ENCODE results near the gene EPS8. TPM values are rescaled to one million over a fixed set of nuclear protein-coding genes. Genes with fewer than 3 reads are reported as not detected.

The EPS8 gene
- total and polyA plus RNA-seq, 7 donors = 47.7 to 132 (median 108) TPM

GRCh38 chr12:15670756-15671155 is 118.4 kb downstream of the EPS8 start:
- Histone ChIP-seq H3K9me3 (no peaks in the 10 kb centered on the region), H3K36me3 (peaks cover 0 to 5% (median 0%) of the 10 kb centered on the region in 4 donors), H3K4me3 (no peak overlapping the region), H3K27me3 (no peaks in the 10 kb centered on the region), H3K4me1 (peaks cover 0 to 36% (median 22%) of the 10 kb centered on the region in 4 donors), H3K27ac (no peak overlapping the region)
- intact Hi-C loops (cut with DNase I) = no loop called here
- 88 to 93% methylated on average over 3 of the region's 3 CpGs for WGBS, 2 donors
- TF ChIP-seq POLR2A (IDR thresholded peaks at IDR 0.05) (no peak), CTCF (IDR thresholded peaks at IDR 0.05) (no peak), POLR2AphosphoS5 (IDR thresholded peaks at IDR 0.05) (no peak), EP300 (IDR thresholded peaks at IDR 0.05) (no peak)
- no peak for DNase-seq

GRCh38 chr12:15669256-15669948 is 119.8 kb downstream of the EPS8 start:
- Histone ChIP-seq H3K4me3 (no peak overlapping the region), H3K4me1 (peaks cover 0 to 36% (median 22%) of the 10 kb centered on the region in 4 donors), H3K9me3 (no peaks in the 10 kb centered on the region), H3K27ac (peak overlapping the region; percentile 3 to 56 (median 36)), H3K27me3 (no peaks in the 10 kb centered on the region), H3K36me3 (peaks cover 0 to 18% (median 0%) of the 10 kb centered on the region in 4 donors)
- no peak for DNase-seq
- TF ChIP-seq POLR2A (IDR thresholded peaks at IDR 0.05) (no peak), CTCF (IDR thresholded peaks at IDR 0.05) (no peak), EP300 (IDR thresholded peaks at IDR 0.05) (no peak), POLR2AphosphoS5 (IDR thresholded peaks at IDR 0.05) (no peak)
- intact Hi-C loops (cut with DNase I) = no loop called here
- 84 to 85% methylated on average over 3 of the region's 3 CpGs for WGBS, 2 donors

- Histone ChIP-seq H3K27me3 (no peaks in the 10 kb centered on the region), H3K9me3 (no peaks in the 10 kb centered on the region), H3K4me1 (peaks cover 0 to 12% (median 7%) of the 10 kb centered on the region in 4 donors), H3K27ac (no peak overlapping the region), H3K36me3 (peaks cover 0 to 39% (median 6%) of the 10 kb centered on the region in 4 donors), H3K4me3 (no peak overlapping the region)
- no peak for TF ChIP-seq POLR2AphosphoS5 (IDR thresholded peaks at IDR 0.05)
- DNase-seq = no peak
- intact Hi-C loops (cut with DNase I) = no loop called here
- WGBS, 2 donors = 87 to 91% methylated on average over 5 of the region's 5 CpGs
Measured at GRCh38 chr12:15664491-15664890, 124.7 kb downstream of the EPS8 start.

GRCh38 chr12:15662983-15663659 is 126.1 kb downstream of the EPS8 start:
- Histone ChIP-seq H3K9me3 (no peaks in the 10 kb centered on the region), H3K4me3 (no peak overlapping the region), H3K27ac (no peak overlapping the region), H3K36me3 (peaks cover 0 to 52% (median 10%) of the 10 kb centered on the region in 4 donors), H3K4me1 (no peaks in the 10 kb centered on the region), H3K27me3 (no peaks in the 10 kb centered on the region)
- intact Hi-C loops (cut with DNase I) = no loop called here
- no peak for DNase-seq
- WGBS, 2 donors = 91% methylated on average over 5 of the region's 5 CpGs
- TF ChIP-seq POLR2AphosphoS5 (IDR thresholded peaks at IDR 0.05) = no peak
- no peak for TF ChIP-seq EP300 (IDR thresholded peaks at IDR 0.05)
- TF ChIP-seq CTCF (IDR thresholded peaks at IDR 0.05) = no peak
- TF ChIP-seq POLR2A (IDR thresholded peaks at IDR 0.05) = no peak

GRCh38 chr12:15662303-15662980 is 126.7 kb downstream of the EPS8 start:
- no peak for DNase-seq
- Histone ChIP-seq H3K4me3 (no peak overlapping the region), H3K4me1 (no peaks in the 10 kb centered on the region), H3K9me3 (no peaks in the 10 kb centered on the region), H3K27me3 (no peaks in the 10 kb centered on the region), H3K27ac (no peak overlapping the region), H3K36me3 (peaks cover 0 to 59% (median 13%) of the 10 kb centered on the region in 4 donors)
- TF ChIP-seq POLR2A (IDR thresholded peaks at IDR 0.05) = no peak
- TF ChIP-seq CTCF (IDR thresholded peaks at IDR 0.05) = no peak
- no peak for TF ChIP-seq POLR2AphosphoS5 (IDR thresholded peaks at IDR 0.05)
- no peak for TF ChIP-seq EP300 (IDR thresholded peaks at IDR 0.05)
- intact Hi-C loops (cut with DNase I) = no loop called here
- 63 to 80% methylated on average over 3 of the region's 3 CpGs for WGBS, 2 donors

Measured in sigmoid colon (tissue), 7 donors.